HEK293T (cell line): ENCODE measurements around the gene TGM2.

Experiments used
- CTCF ChIA-PET: fragments of 350-600 bp; formaldehyde crosslinking; extraction: SDS; loops from one replicate; lab custom pipeline; 2021; ENCODE audit warnings: antibody characterized with exemption, inconsistent platforms; lab: Yijun Ruan, JAX
- POLR2A ChIA-PET: fragments of 350-600 bp; formaldehyde crosslinking; extraction: SDS; loops from one replicate; lab custom pipeline; 2020; ENCODE audit warnings: antibody characterized with exemption, inconsistent platforms; lab: Yijun Ruan, JAX
- DNase-seq: peaks from one replicate; pipeline ENCODE4 v3.0.0; 2012; ENCODE audit warnings: mixed read lengths; ENCODE audit errors: extremely low spot score
- ARNT ChIP-seq: fragments of 450-650 bp; IDR thresholded peaks from 2 replicates; pipeline ENCODE4 v1.6.1; 2017; ENCODE audit warnings: mild to moderate bottlenecking
- BHLHE40 ChIP-seq: fragments of 450-650 bp; IDR thresholded peaks from 2 replicates; pipeline ENCODE4 v1.6.1; 2016; ENCODE audit warnings: mild to moderate bottlenecking, moderate library complexity, borderline replicate concordance
- CTBP1 ChIP-seq: fragments of 450-650 bp; IDR thresholded peaks from 2 replicates; pipeline ENCODE4 v1.6.1; 2016; ENCODE audit warnings: borderline replicate concordance
- ELF4 ChIP-seq: fragments of 450-650 bp; IDR thresholded peaks from 2 replicates; pipeline ENCODE4 v1.6.1; 2017; ENCODE audit warnings: antibody characterized with exemption
- FOXA1 ChIP-seq: fragments of 450-650 bp; IDR thresholded peaks from 2 replicates; pipeline ENCODE4 v1.6.1; 2016; ENCODE audit warnings: mild to moderate bottlenecking
- FOXK2 ChIP-seq: fragments of 450-650 bp; IDR thresholded peaks from 2 replicates; pipeline ENCODE4 v1.6.1; 2016; ENCODE audit warnings: mild to moderate bottlenecking
- FOXM1 ChIP-seq: fragments of 450-650 bp; IDR thresholded peaks from 2 replicates; pipeline ENCODE4 v1.6.1; 2017; ENCODE audit warnings: mild to moderate bottlenecking, borderline replicate concordance
- HDGF ChIP-seq: fragments of 450-650 bp; IDR thresholded peaks from 2 replicates; pipeline ENCODE4 v1.6.1; 2017; ENCODE audit warnings: antibody characterized with exemption, borderline replicate concordance
- L3MBTL2 ChIP-seq: fragments of 450-650 bp; conservative IDR thresholded peaks from 2 replicates; pipeline ENCODE4 v1.6.1; 2016; ENCODE audit warnings: mild to moderate bottlenecking
- LEF1 ChIP-seq: fragments of 450-650 bp; IDR thresholded peaks from 2 replicates; pipeline ENCODE4 v1.6.1; 2017; ENCODE audit warnings: mild to moderate bottlenecking, borderline replicate concordance
- NFRKB ChIP-seq: fragments of 450-650 bp; IDR thresholded peaks from 2 replicates; pipeline ENCODE4 v1.6.1; 2016; ENCODE audit warnings: mild to moderate bottlenecking, moderate library complexity
- SP1 ChIP-seq: fragments of 450-650 bp; IDR thresholded peaks from 2 replicates; pipeline ENCODE4 v1.6.1; 2017
- SUZ12 ChIP-seq: fragments of 450-650 bp; IDR thresholded peaks from 2 replicates; pipeline ENCODE4 v1.6.1; 2016; ENCODE audit warnings: mild to moderate bottlenecking
- TARDBP ChIP-seq: fragments of 450-650 bp; IDR thresholded peaks from 2 replicates; pipeline ENCODE4 v1.6.1; 2016
- ZNF384 ChIP-seq: fragments of 450-650 bp; IDR thresholded peaks from 2 replicates; pipeline ENCODE4 v1.6.1; 2016
- TF ChIP-seq, protein P1 (sequence below): fragments of 450-650 bp; IDR thresholded peaks from 2 replicates; pipeline ENCODE4 v1.6.1; 2016

TGM2 gene

DNA sequence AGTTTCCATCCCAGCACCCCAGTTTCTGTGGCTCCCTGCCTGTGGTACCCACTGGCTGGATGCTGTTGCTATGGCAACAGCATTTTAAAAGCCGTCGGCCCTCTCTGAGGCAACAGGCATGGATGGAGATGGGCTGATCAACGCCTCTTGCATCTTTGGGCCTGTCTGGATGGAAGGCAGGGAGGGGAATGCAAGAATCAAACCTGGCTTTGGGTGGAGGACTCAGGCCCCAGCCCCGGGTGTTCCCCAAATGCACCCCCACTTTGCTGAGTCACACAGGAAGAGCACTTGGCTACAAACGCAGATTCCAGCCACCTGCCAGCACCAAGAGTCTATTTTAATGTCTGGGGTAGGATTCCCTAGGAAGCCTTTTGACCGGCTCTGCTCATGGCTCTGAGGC, 45.7 kb upstream of the TGM2 start:
- ChIA-PET CTCF (no interaction called here), POLR2A (no interaction called here)
- DNase-seq, result no peak
- TF ChIP-seq FOXA1, result no peak
- TF ChIP-seq FOXK2, result no peak
- TF ChIP-seq HDGF, result no peak
- TF ChIP-seq, protein P1, sequence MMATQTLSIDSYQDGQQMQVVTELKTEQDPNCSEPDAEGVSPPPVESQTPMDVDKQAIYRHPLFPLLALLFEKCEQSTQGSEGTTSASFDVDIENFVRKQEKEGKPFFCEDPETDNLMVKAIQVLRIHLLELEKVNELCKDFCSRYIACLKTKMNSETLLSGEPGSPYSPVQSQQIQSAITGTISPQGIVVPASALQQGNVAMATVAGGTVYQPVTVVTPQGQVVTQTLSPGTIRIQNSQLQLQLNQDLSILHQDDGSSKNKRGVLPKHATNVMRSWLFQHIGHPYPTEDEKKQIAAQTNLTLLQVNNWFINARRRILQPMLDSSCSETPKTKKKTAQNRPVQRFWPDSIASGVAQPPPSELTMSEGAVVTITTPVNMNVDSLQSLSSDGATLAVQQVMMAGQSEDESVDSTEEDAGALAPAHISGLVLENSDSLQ, result no peak
- TF ChIP-seq SUZ12, result no peak

DNA sequence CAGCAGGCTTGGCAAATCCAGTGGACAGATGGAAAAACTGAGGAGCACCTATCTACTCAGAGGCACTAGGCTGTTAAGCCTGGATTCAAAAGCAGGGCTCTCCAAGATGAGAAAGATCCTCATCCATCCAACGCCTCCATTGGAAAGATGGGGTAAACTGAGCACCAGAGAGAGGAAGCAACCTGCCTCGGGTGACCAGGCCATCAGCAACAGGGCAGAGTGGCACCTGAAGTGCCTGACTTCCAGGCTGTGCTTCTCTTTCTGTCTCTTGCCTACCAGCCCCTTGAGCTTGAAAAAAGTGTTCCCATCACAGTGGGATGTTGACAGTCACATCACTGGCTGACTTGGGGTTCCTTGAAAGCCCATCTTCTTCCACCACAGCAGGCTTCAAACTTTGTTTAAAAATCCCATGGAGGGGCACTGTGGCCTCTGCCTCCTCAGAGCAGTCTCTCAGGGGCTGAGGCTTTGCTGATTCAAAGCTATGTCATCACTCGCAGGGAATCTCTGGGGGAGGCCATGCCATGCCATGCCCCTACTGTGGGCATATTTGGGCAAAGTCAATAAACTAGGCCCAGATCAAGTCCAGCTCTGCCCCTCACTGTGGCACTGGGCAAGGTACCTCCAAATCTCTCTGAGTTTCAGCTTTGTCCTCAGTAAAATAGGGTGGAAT, 44.8 kb upstream of the TGM2 start:
- ChIA-PET POLR2A (no interaction called here), CTCF (no interaction called here)
- DNase-seq, result no peak
- TF ChIP-seq, protein P1, result no peak
- TF ChIP-seq FOXK2 (no peak), CTBP1 (no peak), BHLHE40 (no peak), FOXA1 (no peak), SUZ12 (no peak), ZNF384 (no peak), HDGF (no peak)

DNA sequence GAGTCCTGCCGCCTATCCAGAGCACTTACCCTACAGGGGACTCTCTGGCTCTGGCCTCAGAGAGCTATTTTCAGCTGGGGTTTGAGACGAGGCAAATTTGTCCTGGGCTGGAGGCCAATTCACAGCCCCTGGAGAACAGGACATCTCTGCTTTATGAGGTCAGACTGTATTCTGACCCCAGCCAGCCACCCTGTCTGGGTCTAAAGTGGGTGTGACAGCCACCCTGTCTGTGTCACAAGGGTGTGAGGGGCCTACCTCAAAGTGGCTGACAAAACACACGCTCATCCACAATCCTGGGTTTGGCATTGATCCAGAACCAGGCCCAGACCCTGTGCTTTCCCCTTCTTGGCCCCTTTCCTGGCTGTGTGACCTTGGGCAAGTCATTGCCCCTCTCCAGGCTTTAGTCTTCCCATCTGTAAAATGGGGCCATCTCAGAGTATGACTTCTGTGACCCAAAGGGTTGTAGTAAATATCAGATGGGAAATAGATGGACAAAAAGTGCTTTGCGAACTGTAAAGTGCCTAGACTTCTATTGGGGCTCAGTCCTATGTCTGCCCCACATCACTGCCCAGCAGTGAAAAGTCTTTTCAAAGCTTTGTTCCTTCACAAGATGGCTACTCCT, 44.1 kb upstream of the TGM2 start:
- ChIA-PET CTCF (no interaction called here), POLR2A (no interaction called here)
- DNase-seq, result no peak

DNA sequence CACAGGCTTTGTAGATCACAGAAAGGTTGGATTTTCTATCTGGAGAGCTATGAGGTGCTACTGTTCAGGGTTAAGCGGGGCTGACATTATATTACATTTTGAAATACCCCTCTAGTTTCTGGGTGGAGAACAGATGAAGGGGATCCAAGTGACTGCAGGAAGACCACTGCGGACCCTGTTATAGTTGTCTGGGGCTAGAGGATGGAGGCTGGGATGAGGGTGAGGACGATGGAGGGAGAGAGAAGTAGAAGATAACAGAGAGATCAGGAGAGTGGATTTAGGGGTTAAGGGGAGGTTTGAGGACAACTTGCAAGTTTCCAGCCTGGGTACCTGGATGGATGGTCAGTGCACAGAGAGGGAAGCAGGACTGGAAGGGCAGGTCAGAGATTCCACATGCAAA, 43.5 kb upstream of the TGM2 start:
- DNase-seq, result no peak
- POLR2A ChIA-PET, result no interaction called here
- TF ChIP-seq HDGF, result no peak
- TF ChIP-seq FOXM1, result no peak
- CTCF ChIA-PET, result no interaction called here

More for the DNA sequence above, 44.1 kb upstream of the TGM2 start:
- TF ChIP-seq L3MBTL2 (no peak), FOXM1 (no peak), TARDBP (no peak), SUZ12 (no peak), ARNT (no peak), FOXK2 (no peak), NFRKB (no peak), FOXA1 (no peak), HDGF (no peak), ELF4 (no peak), BHLHE40 (no peak), SP1 (no peak), LEF1 (no peak), ZNF384 (no peak), CTBP1 (no peak)
- TF ChIP-seq, protein P1, result no peak

DNA sequence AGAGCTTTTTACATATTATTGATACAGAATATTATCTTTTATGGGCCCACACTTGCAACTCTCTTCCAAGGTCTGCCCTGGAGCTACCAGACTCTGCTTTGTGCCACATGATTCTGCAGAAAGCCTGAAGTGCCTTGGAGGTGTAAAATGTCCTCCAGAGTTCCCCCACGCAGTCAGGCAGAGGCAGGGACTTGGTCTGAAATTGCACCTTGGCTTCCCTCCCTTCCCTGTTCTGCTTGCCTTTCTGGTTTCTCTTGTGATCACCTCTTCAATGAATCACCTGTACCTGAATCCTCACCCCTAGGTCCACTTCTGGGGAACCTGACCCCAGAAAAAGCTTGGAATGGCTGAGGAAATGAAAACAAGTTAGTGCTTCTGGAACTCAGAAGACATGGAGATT, 43.0 kb upstream of the TGM2 start:
- ChIA-PET POLR2A (no interaction called here), CTCF (no interaction called here)
- no peak for DNase-seq
- no peak for TF ChIP-seq FOXM1
- TF ChIP-seq SUZ12, result no peak
- no peak for TF ChIP-seq HDGF
- TF ChIP-seq TARDBP, result no peak
- no peak for TF ChIP-seq BHLHE40
- TF ChIP-seq NFRKB, result no peak
- no peak for TF ChIP-seq FOXK2
- no peak for TF ChIP-seq LEF1

DNA sequence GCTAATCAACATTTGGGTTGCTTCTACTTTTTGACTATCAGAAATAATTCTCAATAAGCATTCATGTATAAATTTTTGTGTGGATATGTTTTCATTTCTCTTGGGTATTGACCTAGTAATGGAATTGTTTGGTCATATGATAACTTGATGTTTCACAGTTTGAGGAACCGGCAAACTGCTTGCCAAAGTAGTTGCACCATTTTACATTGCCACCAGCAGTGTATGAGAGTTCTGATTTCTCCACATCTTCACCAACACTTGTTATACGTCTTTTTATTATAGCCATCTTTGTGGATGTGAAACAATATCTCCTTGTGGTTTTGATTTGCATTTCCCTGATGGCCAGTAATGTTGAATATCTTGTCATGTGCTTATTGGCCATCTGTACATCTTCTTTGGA, 42.6 kb upstream of the TGM2 start:
- POLR2A ChIA-PET, result no interaction called here
- CTCF ChIA-PET, result no interaction called here
- TF ChIP-seq ELF4 (no peak), LEF1 (no peak), SUZ12 (no peak), CTBP1 (no peak), L3MBTL2 (no peak)
- TF ChIP-seq, protein P1, result no peak
- DNase-seq, result no peak

DNA sequence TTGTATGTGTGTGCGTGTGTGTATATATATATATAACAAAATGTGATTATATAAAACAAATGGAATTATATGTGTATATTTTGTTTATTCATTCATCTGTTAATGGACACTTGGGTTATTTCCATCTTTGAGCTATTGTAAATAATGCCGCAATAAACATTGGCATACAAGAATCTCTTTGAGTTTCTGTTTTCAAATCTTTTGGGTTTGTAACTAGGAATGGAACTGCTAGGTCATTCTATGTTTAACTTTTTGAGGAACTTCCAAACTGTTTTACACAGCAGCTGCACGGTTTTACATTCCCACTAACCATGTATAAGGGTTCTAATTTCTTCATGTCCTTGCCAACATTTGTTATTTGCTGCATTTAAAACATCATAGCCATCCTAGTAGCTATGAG, 39.9 kb upstream of the TGM2 start:
- ChIA-PET POLR2A (no interaction called here), CTCF (no interaction called here)
- DNase-seq, result no peak
- TF ChIP-seq SUZ12, result no peak
- TF ChIP-seq TARDBP, result no peak
- TF ChIP-seq FOXA1, result no peak
- no peak for TF ChIP-seq BHLHE40
- TF ChIP-seq, protein P1, result no peak
- TF ChIP-seq NFRKB, result no peak
- no peak for TF ChIP-seq LEF1
- no peak for TF ChIP-seq FOXM1
- TF ChIP-seq ZNF384, result no peak
- no peak for TF ChIP-seq CTBP1
- no peak for TF ChIP-seq L3MBTL2
